ENCODE measurements around the gene SRSF5.

SRSF5 gene

GRCh38 chr14:69741055-69741454, 25.9 kb upstream of the SRSF5 start:
- TF ChIP-seq SUZ12 (IDR thresholded peaks at IDR 0.05): no peak
- no peak for TF ChIP-seq SP1 (IDR thresholded peaks at IDR 0.05)
- TF ChIP-seq FOXK2 (IDR thresholded peaks at IDR 0.05): no peak
- TF ChIP-seq NFRKB (IDR thresholded peaks at IDR 0.05): no peak
- TF ChIP-seq BHLHE40 (IDR thresholded peaks at IDR 0.05; ENCODE audit: borderline replicate concordance): no peak
- TF ChIP-seq HDGF (IDR thresholded peaks at IDR 0.05; ENCODE audit: borderline replicate concordance): no peak
- TF ChIP-seq L3MBTL2 (conservative IDR thresholded peaks at IDR 0.05): no peak
- no peak for TF ChIP-seq TARDBP (IDR thresholded peaks at IDR 0.05)
- no peak for TF ChIP-seq CTBP1 (IDR thresholded peaks at IDR 0.05; ENCODE audit: borderline replicate concordance)
- DNase-seq (ENCODE audit: extremely low spot score): no peak
- CTCF ChIA-PET: no interaction called here
- POLR2A ChIA-PET: no interaction called here

- ChIA-PET POLR2A (interaction anchor here (1.1 to 2.1 kb wide), 2 partner anchors 11 to 17 kb away, joined by 3 to 11 read pairs; partner anchors contain the start of gene SRSF5), CTCF (no interaction called here)
- TF ChIP-seq LEF1 (IDR thresholded peaks at IDR 0.05; ENCODE audit: borderline replicate concordance) (no peak), SP1 (IDR thresholded peaks at IDR 0.05) (no peak), BHLHE40 (IDR thresholded peaks at IDR 0.05; ENCODE audit: borderline replicate concordance) (no peak), SUZ12 (IDR thresholded peaks at IDR 0.05) (no peak), L3MBTL2 (conservative IDR thresholded peaks at IDR 0.05) (no peak), HDGF (IDR thresholded peaks at IDR 0.05; ENCODE audit: borderline replicate concordance) (no peak), FOXM1 (IDR thresholded peaks at IDR 0.05; ENCODE audit: borderline replicate concordance) (no peak), FOXA1 (IDR thresholded peaks at IDR 0.05) (no peak), PKNOX1 (IDR thresholded peaks at IDR 0.05) (no peak), FOXK2 (IDR thresholded peaks at IDR 0.05) (no peak), CTBP1 (IDR thresholded peaks at IDR 0.05; ENCODE audit: borderline replicate concordance) (no peak), ELF4 (IDR thresholded peaks at IDR 0.05) (no peak), ARNT (IDR thresholded peaks at IDR 0.05) (no peak)
- DNase-seq (ENCODE audit: extremely low spot score): no peak
Measured at GRCh38 chr14:69749956-69750355, 17.0 kb upstream of the SRSF5 start.

GRCh38 chr14:69750495-69750894, 16.4 kb upstream of the SRSF5 start:
- ChIA-PET POLR2A (interaction anchor here (1.1 to 2.1 kb wide), 2 partner anchors 11 to 17 kb away, joined by 3 to 11 read pairs; partner anchors contain the start of gene SRSF5), CTCF (no interaction called here)
- DNase-seq (ENCODE audit: extremely low spot score): no peak
- TF ChIP-seq NFRKB (IDR thresholded peaks at IDR 0.05) (no peak), ZNF384 (IDR thresholded peaks at IDR 0.05) (no peak), ARNT (IDR thresholded peaks at IDR 0.05) (no peak), FOXA1 (IDR thresholded peaks at IDR 0.05) (no peak), TARDBP (IDR thresholded peaks at IDR 0.05) (no peak), SP1 (IDR thresholded peaks at IDR 0.05) (no peak), L3MBTL2 (conservative IDR thresholded peaks at IDR 0.05) (no peak), PKNOX1 (IDR thresholded peaks at IDR 0.05) (no peak), HDGF (IDR thresholded peaks at IDR 0.05; ENCODE audit: borderline replicate concordance) (no peak), BHLHE40 (IDR thresholded peaks at IDR 0.05; ENCODE audit: borderline replicate concordance) (no peak), CTBP1 (IDR thresholded peaks at IDR 0.05; ENCODE audit: borderline replicate concordance) (no peak), FOXK2 (IDR thresholded peaks at IDR 0.05) (no peak), ELF4 (IDR thresholded peaks at IDR 0.05) (no peak), SUZ12 (IDR thresholded peaks at IDR 0.05) (no peak), FOXM1 (IDR thresholded peaks at IDR 0.05; ENCODE audit: borderline replicate concordance) (no peak), LEF1 (IDR thresholded peaks at IDR 0.05; ENCODE audit: borderline replicate concordance) (no peak)

GRCh38 chr14:69752773-69753172, 14.2 kb upstream of the SRSF5 start:
- CTCF ChIA-PET: no interaction called here
- no peak for DNase-seq (ENCODE audit: extremely low spot score)
- TF ChIP-seq L3MBTL2 (conservative IDR thresholded peaks at IDR 0.05): no peak
- no peak for TF ChIP-seq NFRKB (IDR thresholded peaks at IDR 0.05)
- TF ChIP-seq SUZ12 (IDR thresholded peaks at IDR 0.05): no peak
- no peak for TF ChIP-seq PKNOX1 (IDR thresholded peaks at IDR 0.05)
- no peak for TF ChIP-seq FOXM1 (IDR thresholded peaks at IDR 0.05; ENCODE audit: borderline replicate concordance)
- no peak for TF ChIP-seq TARDBP (IDR thresholded peaks at IDR 0.05)
- no peak for TF ChIP-seq ELF4 (IDR thresholded peaks at IDR 0.05)
- no peak for TF ChIP-seq CTBP1 (IDR thresholded peaks at IDR 0.05; ENCODE audit: borderline replicate concordance)
- no peak for TF ChIP-seq BHLHE40 (IDR thresholded peaks at IDR 0.05; ENCODE audit: borderline replicate concordance)
- no peak for TF ChIP-seq ZNF384 (IDR thresholded peaks at IDR 0.05)
- TF ChIP-seq ARNT (IDR thresholded peaks at IDR 0.05): no peak
- TF ChIP-seq LEF1 (IDR thresholded peaks at IDR 0.05; ENCODE audit: borderline replicate concordance): no peak
- TF ChIP-seq HDGF (IDR thresholded peaks at IDR 0.05; ENCODE audit: borderline replicate concordance): no peak
- TF ChIP-seq SP1 (IDR thresholded peaks at IDR 0.05): no peak
- no peak for TF ChIP-seq FOXK2 (IDR thresholded peaks at IDR 0.05)
- TF ChIP-seq FOXA1 (IDR thresholded peaks at IDR 0.05): no peak
- POLR2A ChIA-PET: interaction anchor here (1.1 kb wide), 1 partner anchor 14 kb away, joined by 5 read pairs; the partner anchor contains the start of gene SRSF5

- DNase-seq (ENCODE audit: extremely low spot score): no peak
- TF ChIP-seq PKNOX1 (IDR thresholded peaks at IDR 0.05) (no peak), LEF1 (IDR thresholded peaks at IDR 0.05; ENCODE audit: borderline replicate concordance) (no peak), FOXM1 (IDR thresholded peaks at IDR 0.05; ENCODE audit: borderline replicate concordance) (no peak), BHLHE40 (IDR thresholded peaks at IDR 0.05; ENCODE audit: borderline replicate concordance) (no peak), SUZ12 (IDR thresholded peaks at IDR 0.05) (no peak), CTBP1 (IDR thresholded peaks at IDR 0.05; ENCODE audit: borderline replicate concordance) (no peak), TARDBP (IDR thresholded peaks at IDR 0.05) (no peak), ELF4 (IDR thresholded peaks at IDR 0.05) (no peak), NFRKB (IDR thresholded peaks at IDR 0.05) (no peak), HDGF (IDR thresholded peaks at IDR 0.05; ENCODE audit: borderline replicate concordance) (no peak)
- CTCF ChIA-PET: interaction anchor here (0.7 kb wide), 1 partner anchor 27 kb away, joined by 3 read pairs; no protein-coding TSS in a partner anchor
- POLR2A ChIA-PET: no interaction called here
Measured at GRCh38 chr14:69753860-69754259, 13.1 kb upstream of the SRSF5 start.

All from HEK293T (cell line).